Measurements from ENCODE around the gene RHOC. TPM values are rescaled to one million over a fixed set of nuclear protein-coding genes. Genes with fewer than 3 reads are reported as not detected.
A peak's percentile ranks its signal among the peaks of the same experiment; 100 is the strongest.

Gene RHOC
- total and polyA plus RNA-seq, 2 experiments from 2014 or later, result 65.4 to 76.7 TPM

DNA sequence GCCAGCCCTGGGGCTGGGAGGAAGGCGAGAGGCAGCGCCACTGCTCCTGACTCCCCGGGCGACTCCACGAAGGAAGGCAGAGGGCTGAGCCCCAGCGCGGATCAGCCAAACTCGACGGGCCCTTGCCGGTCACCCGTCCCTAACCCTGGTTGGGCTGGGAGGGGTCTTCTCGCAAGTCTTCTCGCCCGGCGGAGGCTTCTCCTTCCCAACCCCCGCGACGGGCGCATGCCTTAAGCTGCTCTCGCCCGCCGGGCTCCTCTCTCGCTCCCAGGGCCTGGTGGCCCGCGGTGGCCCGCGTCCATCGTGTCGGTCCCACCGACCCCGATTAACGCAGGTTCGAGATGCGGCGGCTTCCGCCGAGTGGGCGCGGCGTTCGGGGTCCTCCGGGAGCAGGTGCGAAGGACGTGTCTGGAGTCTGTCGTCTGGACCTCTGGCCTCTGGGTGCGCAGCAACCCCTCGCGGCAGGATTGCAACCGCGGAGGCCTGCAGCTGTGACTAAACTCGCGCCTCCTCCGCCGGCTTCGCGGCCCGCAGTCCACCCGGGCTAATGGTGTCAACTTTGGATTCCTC lies 37.2 kb upstream of the RHOC start:
- Histone ChIP-seq H3F3A (replicated peaks; ENCODE audit: low read depth) (peaks cover 4% of the 10 kb centered on the region; the same call in 1 of the 2 replicates), H3K4me2 (peak overlapping the region; percentile 93), H3K4me3 (peak overlapping the region; percentile 78), H3K27ac (ENCODE audit: low read depth) (no peak overlapping the region), H3K9me2 (ENCODE audit: insufficient read depth) (no peaks in the 10 kb centered on the region), H3K27me3 (ENCODE audit: insufficient read depth) (peaks cover 72% of the 10 kb centered on the region), H3K79me2 (replicated peaks; ENCODE audit: insufficient read depth) (no peaks in the 10 kb centered on the region), H3K36me3 (ENCODE audit: insufficient read depth) (no peaks in the 10 kb centered on the region), H4K20me1 (replicated peaks; ENCODE audit: insufficient read depth) (no peaks in the 10 kb centered on the region), H2AFZ (peak overlapping the region; percentile 99), H3K4me1 (ENCODE audit: insufficient read depth) (no peaks in the 10 kb centered on the region; the same call in 1 of the 2 replicates)
- TF ChIP-seq EZH2 (IDR thresholded peaks at IDR 0.05; ENCODE audit: low read depth, unreplicated experiment), result peak; percentile 55
- TF ChIP-seq, protein P1, sequence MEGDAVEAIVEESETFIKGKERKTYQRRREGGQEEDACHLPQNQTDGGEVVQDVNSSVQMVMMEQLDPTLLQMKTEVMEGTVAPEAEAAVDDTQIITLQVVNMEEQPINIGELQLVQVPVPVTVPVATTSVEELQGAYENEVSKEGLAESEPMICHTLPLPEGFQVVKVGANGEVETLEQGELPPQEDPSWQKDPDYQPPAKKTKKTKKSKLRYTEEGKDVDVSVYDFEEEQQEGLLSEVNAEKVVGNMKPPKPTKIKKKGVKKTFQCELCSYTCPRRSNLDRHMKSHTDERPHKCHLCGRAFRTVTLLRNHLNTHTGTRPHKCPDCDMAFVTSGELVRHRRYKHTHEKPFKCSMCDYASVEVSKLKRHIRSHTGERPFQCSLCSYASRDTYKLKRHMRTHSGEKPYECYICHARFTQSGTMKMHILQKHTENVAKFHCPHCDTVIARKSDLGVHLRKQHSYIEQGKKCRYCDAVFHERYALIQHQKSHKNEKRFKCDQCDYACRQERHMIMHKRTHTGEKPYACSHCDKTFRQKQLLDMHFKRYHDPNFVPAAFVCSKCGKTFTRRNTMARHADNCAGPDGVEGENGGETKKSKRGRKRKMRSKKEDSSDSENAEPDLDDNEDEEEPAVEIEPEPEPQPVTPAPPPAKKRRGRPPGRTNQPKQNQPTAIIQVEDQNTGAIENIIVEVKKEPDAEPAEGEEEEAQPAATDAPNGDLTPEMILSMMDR (conservative IDR thresholded peaks at IDR 0.05; ENCODE audit: low read depth in 2 of 2), result peak; percentile 39 to 58; a peak in 3 of 4 replicates
- TF ChIP-seq CREB1 (CRISPR knock-in tag; IDR thresholded peaks at IDR 0.05; ENCODE audit: low read depth), result no peak
- no peaks in the 10 kb centered on the region; the same call in 2 of the 3 replicates for H3K4me1 Mint-ChIP-seq
- H3K4me3 Mint-ChIP-seq, result peak overlapping the region; percentile 55
- peak; percentile 84 for ATAC-seq
- peaks cover 40% of the 10 kb centered on the region for H3K27me3 Mint-ChIP-seq (ENCODE audit: insufficient read depth, low read depth, poor library complexity)
- no peak overlapping the region for H3K27ac Mint-ChIP-seq
- peak; percentile 79 for DNase-seq (ENCODE audit: low spot score)
- H3K36me3 Mint-ChIP-seq (ENCODE audit: low read depth), result peaks cover 4% of the 10 kb centered on the region; the same call in 2 of the 3 replicates
- peaks cover 9% of the 10 kb centered on the region; the same call in 2 of the 3 replicates for H3K9me3 Mint-ChIP-seq

DNA sequence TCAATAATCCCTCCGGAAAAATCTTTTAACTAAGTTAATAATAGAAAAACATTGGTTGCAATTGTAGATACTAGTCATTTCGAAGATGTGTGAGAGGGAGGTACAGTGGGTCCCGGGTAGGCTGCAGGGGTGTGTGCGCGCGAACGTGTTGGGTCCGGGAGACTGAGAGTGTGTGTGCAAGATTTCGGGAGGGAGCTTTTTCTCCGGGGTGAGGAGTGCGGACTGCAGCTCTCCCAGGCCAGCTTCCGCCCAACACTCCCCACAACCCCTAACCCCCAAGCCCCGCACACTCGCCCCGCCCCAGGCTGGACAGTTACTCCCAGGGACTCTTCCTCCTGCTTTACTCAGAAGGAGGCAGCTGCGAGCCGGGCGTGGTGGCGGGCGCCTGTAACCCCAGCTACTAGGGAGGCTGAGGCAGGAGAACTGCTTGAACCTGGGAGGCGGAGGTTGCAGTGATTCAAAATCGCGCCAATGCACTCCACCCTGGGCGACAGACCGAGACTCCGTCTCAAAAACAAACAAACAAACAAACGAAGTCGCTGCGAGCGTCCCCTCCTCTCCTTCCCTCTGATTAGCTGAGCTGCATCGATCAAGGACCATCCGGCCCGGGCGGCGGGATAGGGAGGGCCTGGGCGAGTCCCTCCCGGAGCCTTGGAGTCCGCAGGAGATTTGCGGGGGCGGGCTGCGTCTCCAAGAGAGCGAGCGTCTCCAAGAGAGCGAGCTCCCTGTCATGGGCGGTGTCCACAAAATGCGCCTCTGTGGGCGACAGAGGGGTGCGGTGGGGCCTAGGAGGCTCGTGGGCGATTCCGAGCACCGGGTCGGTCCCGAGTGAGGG lies 36.5 kb upstream of the RHOC start:
- Mint-ChIP-seq H3K4me3 (peak overlapping the region; percentile 55), H3K4me1 (no peaks in the 10 kb centered on the region; the same call in 2 of the 3 replicates), H3K9me3 (peaks cover 9% of the 10 kb centered on the region; the same call in 2 of the 3 replicates), H3K36me3 (ENCODE audit: low read depth) (peaks cover 4% of the 10 kb centered on the region; the same call in 2 of the 3 replicates), H3K27me3 (ENCODE audit: insufficient read depth, low read depth, poor library complexity) (peaks cover 39% of the 10 kb centered on the region), H3K27ac (no peak overlapping the region)
- Histone ChIP-seq H3K9me2 (ENCODE audit: insufficient read depth) (no peaks in the 10 kb centered on the region), H3K4me3 (peak overlapping the region; percentile 78), H3K36me3 (ENCODE audit: insufficient read depth) (no peaks in the 10 kb centered on the region), H3K27ac (ENCODE audit: low read depth) (no peak overlapping the region), H3F3A (replicated peaks; ENCODE audit: low read depth) (peaks cover 4% of the 10 kb centered on the region; the same call in 1 of the 2 replicates), H3K4me2 (peak overlapping the region; percentile 93), H4K20me1 (replicated peaks; ENCODE audit: insufficient read depth) (no peaks in the 10 kb centered on the region), H3K27me3 (ENCODE audit: insufficient read depth) (peaks cover 72% of the 10 kb centered on the region), H3K79me2 (replicated peaks; ENCODE audit: insufficient read depth) (no peaks in the 10 kb centered on the region), H3K4me1 (ENCODE audit: insufficient read depth) (no peaks in the 10 kb centered on the region; the same call in 1 of the 2 replicates), H2AFZ (peak overlapping the region; percentile 99)
- peak; percentile 82 for ATAC-seq
- TF ChIP-seq EZH2 (IDR thresholded peaks at IDR 0.05; ENCODE audit: low read depth, unreplicated experiment) (peak; percentile 55), ZNF331 (CRISPR knock-in tag; IDR thresholded peaks at IDR 0.05; ENCODE audit: low read depth) (no peak)
- peak; percentile 79 for DNase-seq (ENCODE audit: low spot score)

DNA sequence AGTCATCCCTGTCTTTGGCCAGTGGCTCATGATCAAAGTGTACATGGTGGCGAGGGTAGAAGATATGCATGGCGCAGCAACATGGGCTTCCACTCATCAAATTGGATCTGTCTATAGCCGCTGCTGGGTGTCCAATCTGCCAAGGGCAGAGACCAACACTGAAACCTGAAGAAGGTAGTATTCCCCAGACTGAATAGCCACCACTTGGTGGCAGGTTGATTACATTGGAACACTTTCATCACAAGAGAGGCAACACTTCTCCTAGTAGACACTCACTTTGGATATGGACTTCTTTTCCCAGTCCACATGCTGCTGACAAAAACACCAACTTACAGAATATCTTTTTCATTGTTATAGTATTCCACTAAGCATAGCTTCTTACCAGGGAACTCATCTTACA lies 30.6 kb upstream of the RHOC start:
- Histone ChIP-seq H4K20me1 (replicated peaks; ENCODE audit: insufficient read depth) (no peaks in the 10 kb centered on the region), H3K79me2 (replicated peaks; ENCODE audit: insufficient read depth) (no peaks in the 10 kb centered on the region), H3K27me3 (ENCODE audit: insufficient read depth) (peaks cover 23% of the 10 kb centered on the region), H3F3A (replicated peaks; ENCODE audit: low read depth) (0 out of 2 replicates have a peak, but pooled peaks cover 3% of the 10 kb centered on the region), H3K4me1 (ENCODE audit: insufficient read depth) (0 out of 2 replicates have a peak, but pooled peaks cover 4% of the 10 kb centered on the region), H3K36me3 (ENCODE audit: insufficient read depth) (no peaks in the 10 kb centered on the region), H3K27ac (ENCODE audit: low read depth) (no peak overlapping the region), H3K9me2 (ENCODE audit: insufficient read depth) (no peaks in the 10 kb centered on the region), H2AFZ (no peak overlapping the region), H3K4me3 (no peak overlapping the region), H3K4me2 (no peak overlapping the region)
- peaks cover 2% of the 10 kb centered on the region; the same call in 1 of the 3 replicates for H3K9me3 Mint-ChIP-seq
- no peaks in the 10 kb centered on the region for H3K4me1 Mint-ChIP-seq
- DNase-seq (ENCODE audit: low spot score), result no peak
- H3K27me3 Mint-ChIP-seq (ENCODE audit: insufficient read depth, low read depth, poor library complexity), result peaks cover 7% of the 10 kb centered on the region
- H3K36me3 Mint-ChIP-seq (ENCODE audit: low read depth), result peaks cover 2% of the 10 kb centered on the region; the same call in 2 of the 3 replicates
- no peak for ATAC-seq
- H3K27ac Mint-ChIP-seq, result no peak overlapping the region
- H3K4me3 Mint-ChIP-seq, result no peak overlapping the region
- TF ChIP-seq, protein P1 (conservative IDR thresholded peaks at IDR 0.05; ENCODE audit: low read depth in 2 of 2), result peak; percentile 20 to 57; a peak in 3 of 4 replicates
- TF ChIP-seq POLR2AphosphoS5 (IDR thresholded peaks at IDR 0.05; ENCODE audit: low read depth), result no peak

Measured in GM23338 (cell line).